ENCODE measurements around the gene LAPTM4A.
"Not testable (repeated sequence)": the region's sequence is repeated elsewhere in the genome, so short reads cannot be mapped to it uniquely, and the experiment has no call there.

Gene LAPTM4A

DNA sequence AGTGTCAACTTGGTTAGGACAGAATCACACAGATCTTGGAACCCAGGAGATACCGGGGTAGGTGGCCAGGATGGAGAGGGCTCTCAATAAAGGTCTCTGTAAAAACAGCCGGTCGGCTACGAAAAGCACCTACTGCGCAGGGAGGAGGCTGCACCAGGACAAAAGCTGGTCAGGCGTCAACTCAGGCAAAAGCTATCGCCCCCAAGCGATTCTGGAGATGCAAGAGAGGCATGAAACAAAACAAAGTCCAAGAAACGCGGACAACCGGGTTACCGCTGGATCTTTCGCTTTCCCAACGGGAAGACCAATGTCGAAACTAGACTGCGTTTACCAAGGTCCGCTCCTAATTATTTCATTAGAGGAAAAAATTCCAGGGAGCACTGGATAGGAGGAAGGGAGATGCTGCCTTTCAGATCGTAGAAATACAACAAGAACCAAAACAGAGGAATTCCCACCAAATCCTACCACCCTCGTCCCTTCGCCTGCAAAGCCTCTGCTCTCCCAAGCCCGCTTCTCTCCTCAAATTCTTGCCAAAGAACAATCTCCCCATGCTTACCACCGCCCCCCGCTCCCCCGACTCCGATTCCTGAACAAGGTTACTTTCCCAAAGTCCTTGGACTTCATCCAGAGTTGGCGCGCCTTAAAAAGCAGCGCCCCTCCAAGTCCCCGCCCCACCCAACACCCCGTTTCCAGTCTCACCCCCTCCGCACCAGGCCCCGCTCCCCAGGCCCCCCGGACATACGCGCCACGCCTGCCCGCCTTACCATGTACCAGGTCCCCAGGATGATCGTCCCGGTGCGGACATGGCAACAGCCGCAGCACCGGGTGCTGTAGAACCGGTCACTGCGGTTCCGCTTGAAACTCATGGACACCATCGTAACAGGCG is 539 bp downstream of the LAPTM4A start:
- DNase-seq (ENCODE audit: low read depth), result no peak

DNA sequence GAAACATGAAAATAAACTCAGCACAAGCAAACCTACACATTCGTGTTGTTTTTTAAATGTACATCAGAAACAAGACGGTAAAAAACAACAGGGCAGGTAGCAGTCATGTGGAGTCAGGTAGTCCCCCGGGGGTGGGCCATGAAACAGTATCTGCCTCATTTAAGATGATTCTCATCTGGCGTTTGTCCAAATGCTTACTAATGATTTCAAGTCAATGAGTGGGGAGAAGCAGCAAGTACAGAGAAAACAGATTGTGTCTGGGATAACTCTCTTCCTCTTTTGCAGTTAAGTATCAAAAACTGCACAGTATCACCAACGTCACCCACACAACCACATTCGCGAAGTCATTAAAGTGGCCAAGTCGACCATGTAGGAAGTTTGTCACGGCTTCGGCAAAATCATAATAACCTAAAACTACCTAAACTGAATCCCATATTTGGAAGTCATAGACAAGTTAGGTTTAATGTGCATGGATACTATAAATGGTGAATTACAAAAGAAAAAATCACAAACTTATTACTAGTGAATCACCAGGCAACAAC is 1.3 kb downstream of the LAPTM4A start:
- no peak for DNase-seq (ENCODE audit: low read depth)

- no peak for DNase-seq (ENCODE audit: low read depth)
Observed at GRCh38 chr2:20049637-20050036, 1.8 kb downstream of the LAPTM4A start.

GRCh38 chr2:20048488-20049448 is 2.7 kb downstream of the LAPTM4A start:
- no peak for DNase-seq (ENCODE audit: low read depth)

- DNase-seq (ENCODE audit: low read depth), result not testable (repeated sequence)
Observed at GRCh38 chr2:20045712-20046292, 5.6 kb downstream of the LAPTM4A start.

DNA sequence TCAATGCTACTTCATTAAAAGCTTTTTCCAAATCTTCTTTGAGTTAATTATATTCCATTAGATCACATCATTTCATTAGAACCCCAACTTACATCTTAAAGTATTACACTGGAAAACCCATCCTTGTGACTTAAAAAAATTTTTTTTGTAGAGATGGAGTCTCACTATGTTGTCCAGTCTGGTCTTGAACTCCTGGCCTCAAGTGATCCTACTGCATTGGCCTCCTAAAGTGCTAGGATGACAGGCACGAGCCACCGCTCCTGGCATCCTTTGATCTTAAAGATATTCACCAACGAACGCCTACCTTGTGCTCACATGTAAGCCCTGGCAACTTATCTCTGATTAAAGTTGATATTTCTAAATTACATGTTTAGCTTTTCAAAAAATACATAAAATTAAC is 6.7 kb downstream of the LAPTM4A start:
- DNase-seq (ENCODE audit: low read depth), result no peak

DNA sequence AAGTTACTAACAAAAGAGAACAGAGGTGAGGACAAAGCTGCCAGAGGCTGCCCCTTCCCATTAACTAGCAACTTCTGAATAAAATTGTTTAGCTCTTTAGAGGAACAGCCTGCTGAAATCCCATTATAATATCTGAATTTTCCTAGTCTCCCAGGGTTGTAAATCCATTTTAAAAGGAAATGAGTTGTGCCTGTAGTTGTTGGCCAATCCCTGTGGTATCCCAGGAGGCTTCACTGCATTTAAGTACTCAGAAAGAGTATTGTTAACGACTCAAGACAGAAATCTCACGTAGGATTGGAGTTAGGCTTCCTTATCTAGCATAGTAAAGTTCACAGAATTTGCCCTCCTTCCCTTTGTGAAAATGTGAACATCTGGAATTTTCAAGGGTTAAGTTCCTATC is 8.9 kb downstream of the LAPTM4A start:
- DNase-seq (ENCODE audit: low read depth), result no peak

DNA sequence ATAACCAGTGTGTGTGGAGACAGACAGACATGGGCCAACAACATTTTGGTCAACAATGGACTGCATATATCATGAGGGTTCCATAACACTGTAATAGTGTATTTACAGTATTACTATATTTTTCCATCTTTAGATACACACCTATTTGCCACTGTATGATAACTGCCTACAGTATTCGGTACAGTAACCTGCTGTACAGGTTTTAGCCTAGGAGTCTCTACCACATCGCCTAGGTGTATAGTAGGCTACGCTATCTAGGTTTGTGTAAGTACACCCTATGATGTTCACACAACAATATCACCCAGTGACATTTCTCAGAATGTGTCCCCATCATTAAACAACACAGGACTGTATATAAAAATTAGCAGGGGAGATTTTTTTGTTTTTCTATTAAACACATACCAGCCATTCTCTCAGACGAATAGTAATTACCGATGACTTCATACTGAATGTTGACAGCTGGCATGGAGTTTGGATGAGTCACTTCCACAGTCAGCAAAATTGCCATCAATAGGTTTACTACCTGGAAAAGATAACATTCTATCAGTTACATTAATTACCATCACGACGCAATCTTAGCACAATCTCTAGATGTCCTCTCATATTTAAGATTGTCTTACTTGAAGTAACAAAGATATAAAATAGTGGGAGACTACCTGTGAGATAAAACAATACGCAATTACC is 10.8 kb downstream of the LAPTM4A start:
- no peak for DNase-seq (ENCODE audit: low read depth)

- DNase-seq (ENCODE audit: low read depth), result no peak
Observed at GRCh38 chr2:20037660-20038059, 13.8 kb downstream of the LAPTM4A start.

GRCh38 chr2:20035955-20036666 is 15.3 kb downstream of the LAPTM4A start:
- no peak for DNase-seq (ENCODE audit: low read depth)

DNA sequence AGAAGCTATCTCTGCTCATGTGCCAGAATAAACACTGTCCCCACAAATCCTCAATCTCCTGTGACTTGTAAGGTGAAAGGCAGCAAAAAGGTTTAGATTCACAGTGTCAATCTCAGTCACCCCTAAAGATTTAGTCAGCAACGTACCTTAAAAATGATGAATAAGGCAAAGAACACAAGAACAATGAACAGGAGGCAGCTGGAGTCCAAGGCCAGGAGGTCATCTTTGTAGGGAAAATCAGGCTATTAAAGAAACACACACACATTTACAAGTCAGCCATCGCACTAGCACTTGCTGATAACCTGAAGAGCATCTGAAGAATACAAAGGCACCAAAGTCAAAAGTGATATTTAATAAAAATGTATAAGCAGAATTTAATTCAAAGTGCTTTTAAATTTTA is 16.6 kb downstream of the LAPTM4A start:
- DNase-seq (ENCODE audit: low read depth), result no peak

GRCh38 chr2:20034218-20034617 is 17.2 kb downstream of the LAPTM4A start:
- DNase-seq (ENCODE audit: low read depth), result no peak

DNA sequence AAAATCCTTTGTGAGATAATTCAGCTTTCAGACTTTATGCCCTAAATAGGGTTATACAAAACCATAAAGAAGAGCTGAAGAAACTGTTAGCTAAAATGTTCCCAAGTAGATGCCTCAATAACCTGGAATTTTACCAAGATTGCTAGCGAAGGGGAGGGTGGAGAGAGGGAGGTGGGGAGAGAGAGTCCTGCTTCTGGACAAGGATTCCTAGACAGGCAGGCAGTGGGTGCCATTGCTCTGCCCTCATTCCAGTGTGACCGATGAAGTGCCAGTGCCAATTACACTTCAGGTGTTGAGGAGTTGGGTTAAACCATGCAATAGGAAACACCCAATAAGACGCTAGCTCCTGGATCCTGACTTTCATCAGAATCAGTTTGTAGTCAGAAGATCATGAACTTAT is 18.1 kb downstream of the LAPTM4A start:
- DNase-seq (ENCODE audit: low read depth), result no peak

DNA sequence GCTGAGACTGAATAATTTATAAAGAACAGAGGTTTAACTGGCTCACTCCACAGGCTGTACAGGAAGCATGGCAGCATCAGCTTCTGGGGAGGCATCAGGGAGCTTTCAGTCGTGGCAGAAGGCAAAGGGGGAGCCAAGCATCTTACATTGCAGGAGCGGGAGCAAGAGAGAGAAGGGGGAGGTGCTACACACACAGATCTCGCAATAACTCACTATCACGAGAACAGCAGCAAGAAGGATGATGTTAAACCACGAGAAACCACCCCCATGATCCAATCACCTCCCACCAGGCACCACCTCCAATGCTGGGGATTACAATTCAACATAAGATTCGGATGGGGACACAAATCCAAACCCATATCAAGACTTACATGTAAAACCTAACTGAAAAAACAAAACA is 21.2 kb downstream of the LAPTM4A start:
- no peak for DNase-seq (ENCODE audit: low read depth)

GRCh38 chr2:20027705-20028434 is 23.6 kb downstream of the LAPTM4A start:
- no peak for DNase-seq (ENCODE audit: low read depth)

GRCh38 chr2:20027260-20027677 is 24.2 kb downstream of the LAPTM4A start:
- DNase-seq (ENCODE audit: low read depth), result no peak

GRCh38 chr2:20025065-20025786 is 26.2 kb downstream of the LAPTM4A start:
- no peak for DNase-seq (ENCODE audit: low read depth)

DNA sequence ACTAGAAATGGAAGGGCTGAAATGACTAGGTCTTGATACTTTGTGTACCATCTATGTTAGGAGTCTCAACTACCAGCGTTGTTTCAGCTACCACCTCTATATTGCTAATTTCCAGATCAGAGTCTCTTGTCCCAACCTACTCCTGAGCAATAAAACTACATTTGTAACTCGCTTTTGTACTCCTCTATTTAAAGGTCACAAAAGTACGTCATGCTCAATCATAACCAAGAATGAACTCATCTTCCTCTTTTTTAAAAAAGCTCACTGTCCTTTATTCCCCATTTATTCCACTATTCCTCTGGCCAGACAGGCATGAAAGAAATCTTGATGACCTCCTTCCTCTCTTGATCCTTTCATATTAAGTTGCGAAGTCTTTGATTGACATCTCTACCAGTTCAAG is 27.7 kb downstream of the LAPTM4A start:
- DNase-seq (ENCODE audit: low read depth), result no peak

DNA sequence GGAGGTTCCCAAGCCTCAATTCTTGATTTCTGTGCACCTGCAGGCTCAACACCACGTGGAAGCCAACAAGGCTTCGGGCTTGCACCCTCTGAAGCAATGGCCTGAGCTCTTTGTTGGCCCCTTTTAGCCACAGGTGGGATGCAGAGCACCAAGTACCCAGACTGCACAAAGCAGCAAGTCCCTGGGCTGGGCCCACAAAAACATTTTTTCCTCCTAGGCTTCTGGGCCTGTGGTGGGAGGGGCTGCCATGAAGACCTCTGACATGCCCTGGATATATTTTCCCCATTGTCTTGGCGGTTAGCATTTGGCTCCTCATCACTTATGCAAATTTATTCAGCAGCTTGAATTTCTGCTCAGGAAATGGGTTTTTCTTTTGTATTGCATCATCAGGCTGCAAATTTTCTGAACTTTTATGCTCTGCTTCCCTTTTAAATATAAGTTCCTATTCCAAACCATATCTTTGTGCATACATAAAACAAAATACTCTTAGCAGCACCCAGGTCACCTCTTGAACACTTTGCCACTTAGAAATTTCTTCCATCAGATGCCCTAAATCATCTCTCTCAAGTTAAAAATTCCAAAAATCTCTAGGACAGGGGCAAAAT is 29.9 kb downstream of the LAPTM4A start:
- DNase-seq (ENCODE audit: low read depth), result no peak
